Measurements from ENCODE around the gene TSHZ2. TPM values are rescaled to one million over a fixed set of nuclear protein-coding genes. Genes with fewer than 3 reads are reported as not detected.

TSHZ2 gene
- total RNA-seq, 1 donor from 2014 or later: 30.4 TPM

GRCh38 chr20:53419693-53420460 lies 447.7 kb downstream of the TSHZ2 start:
- no peak for TF ChIP-seq POLR2A (IDR thresholded peaks at IDR 0.05)
- no peak for TF ChIP-seq POLR2AphosphoS5 (IDR thresholded peaks at IDR 0.05; ENCODE audit: insufficient read depth in 1 of 2, low read depth in 1 of 2)
- no peak for TF ChIP-seq CTCF (IDR thresholded peaks at IDR 0.05)
- H3K4me3 ChIP-seq: no peak overlapping the region
- DNase-seq (ENCODE audit: extremely low spot score in 2 of 2): no peak
- H3K36me3 ChIP-seq: no peaks in the 10 kb centered on the region
- H3K9me3 ChIP-seq: no peaks in the 10 kb centered on the region
- no peaks in the 10 kb centered on the region for H3K27me3 ChIP-seq
- intact Hi-C loops (cut with DNase I): no loop called here
- H3K4me1 ChIP-seq: no peaks in the 10 kb centered on the region
- H3K27ac ChIP-seq: no peak overlapping the region

DNA sequence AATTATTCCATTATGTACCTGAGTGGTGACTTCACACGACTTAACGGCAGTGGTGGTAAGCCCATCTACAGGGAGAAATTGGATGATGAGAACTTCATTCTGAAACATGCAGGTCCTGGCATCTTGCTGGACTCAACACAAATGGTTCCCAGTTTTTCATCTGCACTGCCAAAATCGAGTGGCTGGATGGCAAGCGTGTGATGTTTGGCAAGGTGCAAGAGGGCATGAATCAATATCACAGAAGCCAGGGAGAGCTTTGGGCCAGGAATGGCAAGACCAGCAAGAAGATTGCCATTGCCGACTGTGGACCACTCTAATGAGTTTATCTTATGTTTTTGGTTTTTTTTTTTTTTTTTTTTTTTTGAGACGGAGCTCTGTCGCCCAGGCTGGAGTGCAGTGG lies 449.2 kb downstream of the TSHZ2 start:
- H3K9me3 ChIP-seq: no peaks in the 10 kb centered on the region
- H3K27me3 ChIP-seq: no peaks in the 10 kb centered on the region
- no peak overlapping the region for H3K27ac ChIP-seq
- no peaks in the 10 kb centered on the region for H3K4me1 ChIP-seq
- no peak for DNase-seq (ENCODE audit: extremely low spot score in 2 of 2)
- TF ChIP-seq POLR2AphosphoS5 (IDR thresholded peaks at IDR 0.05; ENCODE audit: insufficient read depth in 1 of 2, low read depth in 1 of 2) (no peak), POLR2A (IDR thresholded peaks at IDR 0.05) (no peak), CTCF (IDR thresholded peaks at IDR 0.05) (no peak)
- intact Hi-C loops (cut with DNase I): no loop called here
- no peak overlapping the region for H3K4me3 ChIP-seq
- no peaks in the 10 kb centered on the region for H3K36me3 ChIP-seq

GRCh38 chr20:53422039-53422438 lies 449.9 kb downstream of the TSHZ2 start:
- Histone ChIP-seq H3K4me3 (no peak overlapping the region), H3K9me3 (no peaks in the 10 kb centered on the region), H3K36me3 (no peaks in the 10 kb centered on the region), H3K27me3 (no peaks in the 10 kb centered on the region), H3K4me1 (no peaks in the 10 kb centered on the region), H3K27ac (no peak overlapping the region)
- intact Hi-C loops (cut with DNase I): no loop called here
- no peak for DNase-seq (ENCODE audit: extremely low spot score in 2 of 2)
- TF ChIP-seq POLR2AphosphoS5 (IDR thresholded peaks at IDR 0.05; ENCODE audit: insufficient read depth in 1 of 2, low read depth in 1 of 2) (no peak), POLR2A (IDR thresholded peaks at IDR 0.05) (no peak), CTCF (IDR thresholded peaks at IDR 0.05) (no peak)

- DNase-seq (ENCODE audit: extremely low spot score in 2 of 2): no peak
- no peaks in the 10 kb centered on the region for H3K27me3 ChIP-seq
- H3K4me3 ChIP-seq: no peak overlapping the region
- TF ChIP-seq CTCF (IDR thresholded peaks at IDR 0.05) (no peak), POLR2AphosphoS5 (IDR thresholded peaks at IDR 0.05; ENCODE audit: insufficient read depth in 1 of 2, low read depth in 1 of 2) (no peak), POLR2A (IDR thresholded peaks at IDR 0.05) (no peak)
- no peaks in the 10 kb centered on the region for H3K4me1 ChIP-seq
- no peaks in the 10 kb centered on the region for H3K36me3 ChIP-seq
- intact Hi-C loops (cut with DNase I): no loop called here
- H3K9me3 ChIP-seq: no peaks in the 10 kb centered on the region
- no peak overlapping the region for H3K27ac ChIP-seq
Observed at GRCh38 chr20:53423587-53424146, 451.5 kb downstream of the TSHZ2 start.

DNA sequence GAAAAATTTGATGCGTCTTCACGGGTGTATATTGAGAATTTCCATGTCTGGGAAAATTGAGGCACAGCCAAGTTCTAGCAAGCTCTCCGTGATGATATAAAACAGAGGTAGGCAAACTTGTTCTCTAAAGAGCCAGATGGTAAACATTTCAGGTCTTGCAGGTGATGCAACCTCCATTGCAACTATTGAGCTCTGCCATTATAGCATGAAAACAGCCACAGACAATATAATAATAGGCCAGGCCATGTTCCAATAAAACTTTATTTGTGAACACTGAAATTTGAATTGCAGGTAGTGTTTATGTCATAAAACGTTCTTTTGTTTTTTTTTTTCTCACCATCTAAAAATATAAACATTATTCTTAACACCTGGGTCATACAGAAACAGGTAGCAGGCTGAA lies 453.3 kb downstream of the TSHZ2 start:
- DNase-seq (ENCODE audit: extremely low spot score in 2 of 2): no peak

More for the DNA sequence above, 453.3 kb downstream of the TSHZ2 start:
- Histone ChIP-seq H3K36me3 (no peaks in the 10 kb centered on the region), H3K4me1 (no peaks in the 10 kb centered on the region), H3K9me3 (no peaks in the 10 kb centered on the region), H3K27me3 (no peaks in the 10 kb centered on the region), H3K27ac (no peak overlapping the region), H3K4me3 (no peak overlapping the region)
- intact Hi-C loops (cut with DNase I): no loop called here
- TF ChIP-seq CTCF (IDR thresholded peaks at IDR 0.05) (no peak), POLR2A (IDR thresholded peaks at IDR 0.05) (no peak), POLR2AphosphoS5 (IDR thresholded peaks at IDR 0.05; ENCODE audit: insufficient read depth in 1 of 2, low read depth in 1 of 2) (no peak)

All from vagina (tissue), 2 donors.